NCI-H526 treated with DMSO at 0.1 percent for 48 hours (cell line): ENCODE data around the gene ANTXRL.
"Not testable (repeated sequence)": the region's sequence is repeated elsewhere in the genome, so short reads cannot be mapped to it uniquely, and the experiment has no call there.

ENCODE experiments used
- DNase-seq: peaks from one replicate; lab custom pipeline; 2025; lab: John Stamatoyannopoulos, UW

The ANTXRL gene

DNA sequence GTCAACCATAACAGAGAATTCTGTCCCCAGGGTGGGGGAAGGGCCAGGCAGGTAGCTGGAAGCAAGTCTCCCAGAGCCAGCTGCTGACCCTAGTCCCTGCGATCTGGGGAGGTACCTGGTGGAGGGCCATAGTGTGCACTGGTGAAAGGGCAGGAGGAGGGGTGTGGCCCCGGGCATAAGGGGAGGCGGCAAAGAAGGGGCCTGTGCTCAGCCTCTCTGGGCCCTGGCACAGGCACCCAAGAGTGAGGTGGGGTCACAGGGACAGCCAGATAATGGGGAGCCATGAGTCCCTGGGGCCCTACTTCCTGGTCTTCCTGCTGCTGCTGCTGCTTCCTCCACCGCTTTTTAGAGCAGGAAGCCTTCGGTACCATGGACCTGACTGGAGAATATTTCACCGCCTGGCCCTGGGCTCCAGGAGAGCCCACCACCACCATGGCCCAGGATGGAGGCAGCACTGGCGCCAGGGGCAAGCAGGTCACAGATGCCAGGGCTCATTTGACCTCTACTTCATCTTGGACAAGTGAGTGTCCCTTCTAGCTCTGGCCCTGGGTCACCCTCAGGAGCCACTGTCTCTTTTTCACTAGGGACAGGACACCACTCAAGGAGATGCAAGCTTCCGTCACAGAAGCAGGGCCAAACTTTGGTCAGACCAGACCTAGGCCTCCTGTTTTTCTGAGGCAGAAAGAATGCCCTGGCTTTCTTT lies at the start of gene ANTXRL:
Gene ANTXRL, plus strand, starts transcription at position 7 of the 703 bp plus-strand sequence. Its CDS starts 266 bp downstream, at position 273.
- DNase-seq, result no peak

DNA sequence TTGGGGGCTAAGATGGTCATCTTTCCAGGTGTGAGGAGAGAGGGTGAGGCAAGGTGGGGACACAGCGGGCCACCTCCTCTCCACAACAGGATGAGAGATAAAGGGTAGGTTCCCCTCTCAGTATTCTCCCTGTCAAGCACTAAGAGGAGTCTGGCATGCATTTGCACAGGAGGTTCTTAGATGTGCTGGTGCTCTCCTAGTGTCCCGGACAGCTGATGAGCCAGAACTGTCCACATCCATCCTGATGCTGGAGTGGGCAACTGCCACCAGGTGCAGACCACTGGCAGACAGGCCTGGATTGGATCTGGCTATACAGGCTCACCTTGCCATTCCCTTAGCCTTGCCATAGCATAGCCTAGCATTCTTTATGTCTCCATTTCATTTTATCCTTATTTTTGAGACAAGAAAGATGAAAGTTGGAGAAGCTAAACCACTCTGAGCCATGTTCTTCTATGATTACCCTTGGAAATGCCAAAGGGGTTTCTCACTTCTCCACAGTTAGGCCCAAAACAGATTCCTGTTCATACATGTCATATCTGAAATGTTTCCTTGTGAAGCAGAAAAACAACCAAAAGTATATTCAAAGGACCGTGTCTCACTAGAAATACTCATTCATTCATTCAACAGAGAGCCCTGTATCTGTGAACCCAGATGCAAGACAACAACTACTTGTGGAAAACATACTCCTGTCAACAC lies 48.8 kb upstream of the ANTXRL start:
- DNase-seq, result no peak

DNA sequence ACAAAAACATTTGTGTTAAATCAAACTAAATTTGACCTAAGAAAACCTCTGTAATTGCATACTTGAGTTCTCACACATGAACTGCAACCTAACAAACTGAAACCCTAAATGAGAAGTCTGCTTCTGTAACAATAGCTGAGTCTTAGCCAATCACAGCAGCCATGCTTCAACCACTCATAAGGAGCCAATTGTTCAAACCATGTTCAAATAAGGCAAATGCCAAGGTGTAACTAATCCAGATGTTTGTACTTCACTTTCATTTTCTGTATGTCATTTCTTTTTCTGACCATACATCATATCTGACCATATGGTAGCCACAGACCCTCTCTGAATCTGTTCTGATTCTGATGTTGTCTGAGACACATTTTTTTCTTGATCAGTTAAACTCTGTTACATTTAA lies 47.5 kb upstream of the ANTXRL start:
- no peak for DNase-seq

DNA sequence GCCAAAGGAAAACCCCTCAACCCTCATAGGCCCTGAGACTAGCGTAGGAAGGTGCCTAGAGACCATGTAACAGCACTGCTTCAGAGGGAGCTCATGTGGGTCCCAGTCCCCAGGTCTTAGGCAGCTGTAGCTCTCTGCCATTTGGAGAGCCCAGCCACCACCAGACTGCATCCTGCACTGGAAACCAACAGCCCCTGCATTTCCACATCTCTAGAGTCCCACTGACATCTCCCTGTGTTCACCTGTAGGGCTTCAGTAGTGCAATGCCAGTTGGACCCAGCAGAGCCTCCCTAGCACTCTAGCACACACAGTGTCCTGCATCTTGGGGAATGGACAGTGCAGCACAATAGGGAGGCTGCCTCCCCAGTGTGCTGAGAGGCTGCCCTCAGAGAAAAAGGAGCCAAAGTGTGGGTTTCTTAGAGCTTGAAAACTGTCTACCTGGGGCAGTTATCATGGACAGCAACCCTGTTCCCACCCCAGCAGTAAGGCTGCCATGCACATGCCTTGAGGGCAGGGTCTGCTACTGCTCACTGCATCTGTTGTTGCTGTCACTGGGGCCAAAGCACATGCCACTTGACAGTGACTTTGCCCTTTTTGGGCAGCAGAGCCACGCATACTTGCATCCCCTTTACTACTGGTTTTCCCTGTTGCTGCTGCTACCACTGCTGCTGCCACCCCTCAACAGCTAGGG lies 46.7 kb upstream of the ANTXRL start:
- DNase-seq, result no peak

DNA sequence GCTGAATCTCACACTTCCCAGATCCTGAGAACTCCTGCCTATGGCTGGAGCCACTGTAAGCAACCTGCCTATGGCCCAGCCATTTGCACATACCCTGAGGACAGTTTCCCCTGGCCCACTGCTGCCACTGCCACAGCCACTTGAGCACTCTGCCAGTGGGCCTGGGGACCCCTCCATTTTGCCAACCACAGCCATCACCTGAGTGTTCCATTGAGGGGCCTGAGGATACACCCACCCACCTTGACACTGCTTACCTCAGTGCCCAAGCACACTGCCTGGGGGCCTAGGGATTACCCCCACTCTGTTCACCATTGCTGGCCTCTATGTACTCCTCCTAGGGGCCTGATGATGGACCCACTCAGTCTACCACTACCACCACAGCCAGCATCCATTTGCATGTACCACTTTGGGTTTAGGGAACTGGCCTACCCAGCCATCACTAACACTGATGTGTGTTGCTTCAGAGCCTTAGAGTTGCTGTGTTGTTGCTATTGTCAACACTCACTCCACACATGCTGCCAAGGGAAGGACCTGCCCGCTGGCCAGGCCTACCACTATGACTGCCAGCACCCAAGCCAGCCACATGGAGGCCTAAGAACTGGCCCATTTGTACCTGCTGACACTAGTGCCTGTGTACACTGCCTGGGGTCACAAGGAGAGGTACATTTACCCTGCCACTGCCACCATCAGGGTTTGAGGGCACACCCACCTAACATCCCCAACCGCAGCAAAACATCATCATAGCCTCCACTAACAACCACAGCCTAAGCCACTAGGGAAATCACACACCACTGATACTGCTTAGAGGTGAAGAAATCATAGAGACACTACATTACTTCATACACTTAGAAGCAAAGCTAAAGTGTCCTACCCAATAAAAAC lies 45.9 kb upstream of the ANTXRL start:
- no peak for DNase-seq

DNA sequence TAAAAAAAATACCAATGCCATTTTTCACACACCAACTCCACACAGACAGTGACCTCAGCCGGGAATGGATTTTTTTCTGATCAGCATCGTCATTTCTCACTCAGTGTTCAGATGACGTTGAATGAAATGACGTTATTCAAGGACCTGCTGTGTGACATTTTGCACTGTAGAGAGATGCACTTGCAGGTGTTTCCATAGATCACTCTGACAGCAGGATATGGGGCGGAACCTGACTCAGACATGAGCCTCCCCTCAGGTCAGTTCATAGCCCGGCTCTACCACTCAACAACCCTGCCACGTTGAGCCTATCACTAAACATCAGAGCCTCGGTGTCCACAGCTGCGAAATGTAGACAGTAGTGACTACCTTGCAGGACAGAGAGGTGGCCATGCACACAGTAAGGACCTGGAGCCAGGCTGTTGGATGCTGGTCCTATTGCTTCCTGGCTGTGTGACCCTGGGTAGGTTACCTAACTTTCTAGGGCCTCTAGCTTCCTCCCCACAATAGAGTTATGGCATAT lies 41.4 kb upstream of the ANTXRL start:
- DNase-seq, result no peak

DNA sequence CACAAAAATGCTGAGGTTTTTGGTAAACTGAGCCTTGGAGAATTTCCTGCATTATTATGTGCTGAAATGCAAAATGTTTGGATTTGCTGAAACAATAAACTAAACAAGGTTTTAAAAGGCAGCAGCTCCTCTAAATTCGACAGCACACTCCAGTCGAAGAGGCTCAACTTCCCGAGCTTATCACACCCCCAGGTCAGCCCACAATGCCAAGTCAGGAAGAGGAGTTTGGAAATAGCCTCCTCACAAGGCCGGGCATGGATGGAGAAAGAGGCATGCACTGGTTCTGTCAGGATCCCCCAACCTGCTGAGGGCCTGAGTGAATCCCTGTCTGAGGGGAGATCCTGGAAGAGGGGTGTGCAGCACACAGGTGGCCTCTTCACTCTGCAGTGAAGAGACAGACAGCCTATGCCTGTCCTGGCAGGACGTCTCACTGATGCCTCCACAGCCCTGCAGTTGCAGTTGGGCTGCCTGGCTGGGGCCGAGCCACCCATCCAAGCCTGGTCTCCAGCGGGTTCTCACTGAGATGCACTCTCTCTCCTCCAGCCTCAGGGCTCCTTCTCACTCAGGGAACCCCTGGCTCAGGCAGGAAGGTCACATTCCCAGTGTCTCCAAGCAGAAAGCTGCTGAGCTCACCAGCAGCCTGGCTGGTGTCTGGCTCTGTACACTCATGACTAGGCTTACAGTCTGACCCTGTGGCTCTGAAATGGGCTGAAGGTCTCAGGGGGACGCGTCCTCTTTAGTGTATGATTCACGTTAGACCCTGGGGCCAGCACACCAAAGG lies 40.2 kb upstream of the ANTXRL start:
- not testable (repeated sequence) for DNase-seq

DNA sequence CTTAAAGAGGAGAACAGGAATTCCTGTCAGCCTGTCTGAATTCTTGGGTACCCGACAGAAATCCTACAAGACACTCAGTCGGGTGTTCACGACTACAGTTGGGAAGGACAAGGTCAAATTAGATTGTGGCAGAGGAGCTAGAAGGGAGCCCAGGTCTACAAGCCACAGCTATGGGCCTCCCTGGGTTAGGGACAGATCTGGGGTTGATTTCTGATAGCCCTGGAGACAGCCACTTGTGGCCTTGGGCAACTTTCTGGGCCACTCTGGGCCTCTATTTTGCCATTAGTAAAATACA lies 39.7 kb upstream of the ANTXRL start:
- DNase-seq, result no peak

DNA sequence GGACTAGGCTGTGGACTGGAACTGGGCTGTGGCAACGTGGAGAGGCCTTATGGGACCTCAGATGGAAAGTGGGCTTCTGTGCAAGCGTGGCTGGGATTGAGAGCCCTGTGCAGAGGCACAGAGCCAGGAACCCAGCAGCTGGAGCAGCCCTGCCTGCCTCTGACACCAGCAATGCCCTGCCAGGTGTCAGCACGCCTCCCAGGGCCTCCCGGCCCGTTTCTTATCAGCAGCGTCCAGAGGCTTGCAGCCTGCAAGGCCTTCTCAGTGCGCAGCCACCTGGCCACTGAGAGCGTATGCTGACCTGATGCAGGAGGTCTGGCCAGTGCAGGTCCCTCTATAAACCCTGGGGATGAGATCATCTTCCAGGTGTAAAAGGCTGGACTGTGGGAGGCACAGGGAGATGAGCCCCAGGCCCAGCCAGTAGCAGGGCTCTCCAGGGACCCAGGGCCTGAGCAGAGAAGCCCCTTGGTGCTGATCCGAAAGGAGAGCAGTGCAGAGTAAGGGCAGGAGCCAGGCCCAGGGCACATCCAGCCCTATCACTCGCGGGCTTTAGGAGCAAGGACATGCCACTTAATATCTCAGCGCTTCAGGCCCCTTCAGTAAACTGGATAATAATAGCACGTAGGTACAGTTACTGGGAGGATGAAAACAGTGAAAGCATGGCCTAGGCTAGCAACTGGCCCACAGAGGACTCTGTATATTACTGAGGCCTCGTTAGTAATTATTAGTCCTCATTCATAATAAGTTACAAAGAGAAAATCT lies 38.8 kb upstream of the ANTXRL start:
- no peak for DNase-seq

DNA sequence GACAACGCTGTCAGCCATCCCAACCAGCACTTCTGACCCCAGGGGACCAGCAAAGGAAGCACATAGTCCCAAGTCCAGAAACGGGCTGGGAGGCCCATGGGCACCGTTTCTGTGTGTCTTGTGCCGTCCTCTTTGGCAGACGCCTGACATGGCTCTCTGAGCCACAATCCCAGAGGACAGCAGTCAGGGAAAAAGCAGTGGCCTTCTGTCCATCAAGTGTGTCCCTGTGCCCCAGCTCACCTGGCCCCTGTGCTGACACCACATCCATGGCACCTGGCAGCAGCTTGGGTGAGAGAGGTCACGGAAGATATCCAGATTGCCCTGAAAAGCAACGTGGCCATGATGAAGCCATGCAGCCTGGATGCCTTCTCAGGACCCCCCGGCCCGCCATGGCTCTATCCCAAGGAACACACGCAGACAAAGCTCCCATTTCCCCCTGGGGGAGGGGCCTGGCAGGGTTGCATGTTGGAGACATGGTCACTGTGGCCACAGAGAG lies 38.1 kb upstream of the ANTXRL start:
- no peak for DNase-seq

DNA sequence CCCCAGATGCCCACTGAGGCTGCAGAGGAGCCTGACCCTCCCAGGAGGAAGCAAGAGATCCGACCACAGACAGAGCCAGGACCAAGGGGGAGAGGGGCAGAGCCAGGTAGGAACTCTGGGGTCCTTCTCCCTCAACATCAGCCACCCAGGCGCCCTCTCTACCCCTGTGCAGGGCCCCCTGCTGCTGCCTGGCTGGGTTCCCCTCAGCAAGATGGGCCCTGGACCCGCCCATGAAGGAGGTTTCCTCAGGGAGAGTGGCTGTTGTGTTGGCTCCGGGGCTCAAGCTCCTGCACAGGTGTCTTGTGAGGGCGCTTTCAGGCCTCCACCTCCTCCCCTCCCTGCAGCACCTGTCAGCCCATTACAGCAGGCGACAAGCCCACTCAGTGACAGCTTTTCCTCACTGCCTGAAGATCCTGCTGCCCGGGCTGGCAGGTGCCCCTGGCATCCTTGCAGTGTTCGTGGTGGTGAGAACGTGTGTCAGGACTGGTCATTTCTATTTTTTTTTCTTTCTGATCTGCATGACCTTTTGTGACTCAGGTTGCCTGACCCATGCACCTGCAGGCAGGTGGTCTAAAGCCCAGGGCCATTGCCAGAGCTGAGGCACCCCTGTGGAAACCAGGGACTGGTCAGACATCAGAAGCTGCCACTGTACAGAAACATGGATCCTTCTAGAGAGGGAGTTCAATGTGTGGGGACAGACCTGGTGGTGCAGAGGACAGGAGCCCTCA lies 37.0 kb upstream of the ANTXRL start:
- not testable (repeated sequence) for DNase-seq

DNA sequence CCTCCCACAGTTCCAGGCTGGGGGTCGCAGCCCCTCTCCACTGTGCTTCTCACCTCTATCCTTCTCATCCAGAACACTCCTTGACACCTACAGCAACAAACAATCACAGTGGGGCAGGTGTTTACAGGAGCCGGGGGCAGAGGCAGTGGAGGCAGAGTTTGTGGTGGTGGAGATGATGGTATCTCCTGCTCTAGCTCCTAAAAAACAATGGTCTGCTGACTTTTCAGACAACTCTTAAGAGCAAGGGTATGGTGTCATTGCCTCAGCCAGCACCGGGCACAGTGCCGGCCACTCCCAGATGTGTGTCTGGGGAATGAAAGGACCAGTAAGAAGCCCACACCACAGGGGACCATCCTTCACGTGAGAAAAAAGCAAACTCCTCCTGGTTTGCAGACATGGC lies 36.3 kb upstream of the ANTXRL start:
- DNase-seq, result no peak

DNA sequence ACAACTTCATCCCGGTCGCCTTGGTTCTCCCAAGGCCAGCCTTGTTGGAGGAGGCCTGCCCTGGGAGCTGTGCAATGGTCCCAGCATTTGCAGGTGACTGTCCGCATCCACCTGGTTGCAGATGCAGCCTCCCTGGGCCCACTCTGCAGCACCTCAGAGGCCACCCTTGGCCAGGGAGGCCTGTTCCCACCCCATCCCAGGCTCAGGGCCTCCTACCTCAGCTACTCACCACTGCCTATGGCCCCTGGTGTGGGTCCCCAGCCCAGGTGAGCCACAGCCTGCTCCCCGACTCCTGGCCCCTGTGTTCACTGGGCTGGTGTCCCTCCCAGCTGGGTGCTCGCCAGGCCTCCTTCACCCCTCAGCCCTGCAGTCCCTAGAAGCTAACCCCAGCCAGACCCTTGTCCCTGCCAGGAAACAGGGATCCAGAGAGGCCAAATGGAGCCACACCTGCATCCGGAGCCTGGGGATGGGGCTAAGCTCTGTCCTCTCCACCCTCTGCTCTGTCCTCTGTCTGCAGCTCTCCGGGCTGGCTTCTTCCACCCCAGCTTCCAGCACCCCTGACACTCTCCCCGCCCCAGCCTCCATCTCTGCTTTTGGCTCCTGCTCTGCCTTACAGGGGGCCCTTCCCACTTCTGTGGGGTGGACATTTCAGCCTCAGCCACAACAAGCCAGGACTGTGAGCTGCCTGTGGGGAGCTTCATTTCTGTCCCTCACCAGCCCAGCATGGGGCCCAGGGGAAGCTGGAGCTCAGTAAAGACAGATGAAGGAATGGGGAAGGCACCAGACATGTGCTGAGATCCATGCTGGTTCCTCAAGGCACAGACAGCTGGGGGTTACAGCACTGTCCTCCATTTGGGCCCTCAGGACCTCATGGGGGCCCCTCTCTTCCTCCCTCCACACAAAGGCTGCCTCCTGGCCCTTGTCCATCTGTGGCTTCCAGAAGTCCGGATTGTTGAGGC lies 35.6 kb upstream of the ANTXRL start:
- DNase-seq, result no peak

DNA sequence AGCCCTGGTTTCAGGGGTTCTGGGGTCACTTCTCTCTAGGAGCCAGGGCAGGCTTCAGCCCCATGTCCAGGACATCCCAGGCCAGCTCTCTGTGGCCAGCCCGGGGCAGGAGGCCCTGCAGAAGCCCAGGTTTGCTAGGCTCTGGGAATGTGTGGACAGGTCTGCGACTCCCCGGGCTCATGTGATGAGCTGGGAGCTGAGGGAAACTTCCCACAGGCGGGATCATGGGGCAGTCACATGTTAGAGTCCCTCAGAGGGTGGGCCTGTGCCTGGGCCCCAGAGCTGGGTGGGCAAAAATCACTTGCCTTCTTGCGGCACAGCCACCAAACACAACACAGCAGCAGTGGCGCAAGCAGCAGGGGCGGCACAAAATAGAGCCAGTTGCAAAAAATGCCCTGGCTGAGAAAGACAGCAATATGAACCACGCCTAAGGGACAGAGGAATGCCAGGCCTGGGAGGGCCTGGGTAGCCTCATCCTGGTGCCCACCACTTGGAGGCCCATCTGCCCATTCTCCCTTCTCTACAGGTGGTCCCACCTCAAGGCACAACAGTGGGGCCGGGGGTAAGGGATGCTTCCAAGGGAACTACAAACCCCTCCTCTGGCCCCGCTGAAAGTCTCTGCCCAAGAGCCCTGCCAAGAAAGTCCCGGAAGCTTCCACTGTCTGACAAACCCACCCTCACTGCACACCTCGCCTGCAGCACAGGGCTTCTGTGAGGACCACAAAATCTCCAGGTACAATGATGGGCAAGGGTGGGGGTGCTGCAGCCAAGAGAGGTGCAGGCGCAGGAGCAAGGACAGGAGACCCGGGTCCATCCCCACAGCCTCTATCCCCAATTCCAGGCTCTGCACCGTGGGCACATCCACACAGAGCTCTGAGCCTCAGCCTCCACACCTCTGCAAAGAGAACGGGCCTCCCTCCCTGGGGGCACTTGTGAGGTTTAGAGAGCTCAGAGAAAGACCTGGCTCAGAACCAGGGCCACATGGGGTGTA lies 34.6 kb upstream of the ANTXRL start:
- no peak for DNase-seq

DNA sequence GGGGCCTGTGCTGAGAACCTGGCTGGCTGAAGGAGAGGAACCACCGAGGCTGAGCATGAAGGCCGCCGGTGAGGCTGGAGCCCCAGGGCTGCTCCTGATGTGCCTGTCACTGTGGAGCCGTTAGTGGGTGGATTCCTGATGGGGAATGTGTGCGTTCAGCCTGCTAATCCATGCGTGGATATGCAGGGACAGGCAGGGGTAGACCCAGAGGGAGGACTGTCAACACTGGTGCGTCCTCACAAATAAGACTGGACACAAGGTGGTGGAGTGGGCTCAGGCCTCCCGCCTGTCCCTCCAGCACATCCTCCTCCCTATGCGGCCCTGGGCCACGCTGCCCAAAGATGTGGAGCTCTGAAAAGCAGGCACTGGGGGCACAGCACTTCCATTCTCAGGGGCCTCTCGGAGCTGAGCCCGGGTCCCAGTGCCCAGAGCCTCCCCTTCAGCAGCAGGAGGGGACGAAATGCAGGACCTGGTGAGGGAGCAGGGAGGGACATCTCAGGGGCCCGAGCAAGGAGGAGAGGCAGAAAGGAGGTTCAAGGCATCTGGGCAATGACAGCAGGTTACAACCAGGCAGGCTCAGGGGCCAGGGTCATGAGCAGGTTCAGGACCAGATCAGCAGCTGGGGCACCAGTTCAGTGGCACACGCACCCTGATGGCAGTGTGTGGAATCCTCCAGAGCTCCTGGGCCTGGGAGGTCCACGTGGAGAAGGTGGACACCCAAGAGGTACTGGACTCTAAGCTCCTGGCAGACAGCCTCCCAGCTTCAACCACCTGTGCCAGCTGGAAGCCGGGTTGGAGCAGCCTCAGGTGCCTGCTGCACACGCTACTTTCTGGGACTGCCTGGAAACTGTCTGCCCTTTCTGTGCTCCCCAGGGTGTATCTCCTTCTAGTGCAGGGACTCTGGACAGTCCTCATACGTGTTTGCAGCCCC lies 33.5 kb upstream of the ANTXRL start:
- no peak for DNase-seq

DNA sequence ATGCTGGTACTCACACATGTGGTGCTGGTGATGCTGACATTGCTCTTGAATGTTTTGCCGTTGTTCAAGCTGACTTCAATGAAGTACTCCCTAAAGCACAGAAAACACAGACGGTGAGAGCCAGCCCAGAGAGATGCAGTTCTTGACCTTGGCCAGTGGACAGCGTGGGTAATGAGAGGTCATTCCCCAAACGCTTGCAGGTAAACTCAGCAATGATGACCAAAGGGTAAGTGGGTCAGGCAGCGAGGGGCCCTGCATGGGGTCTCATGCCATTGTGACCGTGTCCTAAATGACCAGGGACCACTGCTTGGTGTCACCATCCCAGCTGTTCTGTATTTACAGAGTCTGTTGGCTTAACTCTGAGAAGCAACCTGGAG lies 32.8 kb upstream of the ANTXRL start:
- no peak for DNase-seq
